ENCODE data around the gene ST8SIA6. TPM values are rescaled to one million over a fixed set of nuclear protein-coding genes. Genes with fewer than 3 reads are reported as not detected.

Gene ST8SIA6
- total RNA-seq, 1 donor from 2014 or later = 12.5 TPM

DNA sequence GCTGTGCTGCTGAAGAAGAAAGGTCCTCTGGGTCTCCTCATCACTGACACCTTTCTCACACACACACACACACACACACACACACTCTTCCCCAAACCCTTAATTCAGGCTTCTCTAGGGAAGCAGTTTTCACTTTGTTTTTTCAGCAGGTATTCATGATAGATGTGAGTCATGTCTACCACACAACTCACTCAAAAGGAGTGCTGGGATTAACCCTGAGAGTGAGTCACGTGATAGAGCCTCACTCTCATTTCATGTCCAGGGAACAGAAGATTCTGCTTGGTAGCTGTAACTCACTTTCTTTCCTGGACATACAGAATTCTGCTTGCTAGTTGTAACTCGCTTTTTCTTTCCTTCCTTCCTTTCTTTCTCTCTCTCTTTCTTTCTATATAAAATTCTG is 181.0 kb downstream of the ST8SIA6 start:
- no peaks in the 10 kb centered on the region for H3K36me3 ChIP-seq
- H3K9me3 ChIP-seq = no peaks in the 10 kb centered on the region
- H3K27ac ChIP-seq = no peak overlapping the region
- DNase-seq = no peak
- H3K27me3 ChIP-seq (ENCODE audit: low read depth) = no peaks in the 10 kb centered on the region
- no peaks in the 10 kb centered on the region for H3K4me1 ChIP-seq
- intact Hi-C loops (cut with DNase I) = no loop called here
- H3K4me3 ChIP-seq = no peak overlapping the region
- TF ChIP-seq, protein P1, sequence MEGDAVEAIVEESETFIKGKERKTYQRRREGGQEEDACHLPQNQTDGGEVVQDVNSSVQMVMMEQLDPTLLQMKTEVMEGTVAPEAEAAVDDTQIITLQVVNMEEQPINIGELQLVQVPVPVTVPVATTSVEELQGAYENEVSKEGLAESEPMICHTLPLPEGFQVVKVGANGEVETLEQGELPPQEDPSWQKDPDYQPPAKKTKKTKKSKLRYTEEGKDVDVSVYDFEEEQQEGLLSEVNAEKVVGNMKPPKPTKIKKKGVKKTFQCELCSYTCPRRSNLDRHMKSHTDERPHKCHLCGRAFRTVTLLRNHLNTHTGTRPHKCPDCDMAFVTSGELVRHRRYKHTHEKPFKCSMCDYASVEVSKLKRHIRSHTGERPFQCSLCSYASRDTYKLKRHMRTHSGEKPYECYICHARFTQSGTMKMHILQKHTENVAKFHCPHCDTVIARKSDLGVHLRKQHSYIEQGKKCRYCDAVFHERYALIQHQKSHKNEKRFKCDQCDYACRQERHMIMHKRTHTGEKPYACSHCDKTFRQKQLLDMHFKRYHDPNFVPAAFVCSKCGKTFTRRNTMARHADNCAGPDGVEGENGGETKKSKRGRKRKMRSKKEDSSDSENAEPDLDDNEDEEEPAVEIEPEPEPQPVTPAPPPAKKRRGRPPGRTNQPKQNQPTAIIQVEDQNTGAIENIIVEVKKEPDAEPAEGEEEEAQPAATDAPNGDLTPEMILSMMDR (IDR thresholded peaks at IDR 0.05) = no peak
- no peak for ATAC-seq

DNA sequence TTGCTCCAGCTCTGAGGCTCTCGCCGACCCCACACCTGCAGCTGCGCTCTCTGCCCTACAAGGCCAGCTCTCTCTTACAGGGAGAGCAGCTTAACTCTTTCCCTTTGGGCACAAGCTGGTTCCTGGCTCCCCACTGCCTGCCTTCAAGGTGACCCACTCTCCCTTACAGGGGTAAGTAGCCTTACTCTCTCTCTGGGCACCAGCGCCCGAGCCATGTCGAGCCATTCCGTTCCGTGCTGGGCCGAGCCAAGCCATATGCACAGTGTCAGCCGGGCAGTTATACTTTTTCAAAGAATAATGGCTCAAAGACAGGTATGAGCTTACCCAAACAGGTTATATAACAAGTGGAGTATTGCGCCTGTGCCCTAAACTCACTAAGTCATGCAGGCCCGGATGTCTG is 181.7 kb downstream of the ST8SIA6 start:
- H3K27me3 ChIP-seq (ENCODE audit: low read depth) = no peaks in the 10 kb centered on the region
- no peak overlapping the region for H3K27ac ChIP-seq
- no peaks in the 10 kb centered on the region for H3K36me3 ChIP-seq
- intact Hi-C loops (cut with DNase I) = no loop called here
- no peak overlapping the region for H3K4me3 ChIP-seq
- DNase-seq (no peak), ATAC-seq (no peak)
- no peaks in the 10 kb centered on the region for H3K4me1 ChIP-seq
- H3K9me3 ChIP-seq = no peaks in the 10 kb centered on the region
- TF ChIP-seq, protein P1 (IDR thresholded peaks at IDR 0.05) = no peak

Other genes starting within 250 kb of the ST8SIA6 start
- 1,797 TPM for gene VIM, start 226.4 kb downstream of the ST8SIA6 start, total RNA-seq
- gene HACD1, start 162.8 kb upstream of the ST8SIA6 start, total RNA-seq = 20.4 TPM
- 30.3 TPM for gene STAM, start 189.6 kb upstream of the ST8SIA6 start, total RNA-seq

All from lower lobe of right lung (tissue), 2 donors.